ENCODE measurements around the gene WWC2. TPM values are rescaled to one million over a fixed set of nuclear protein-coding genes. Genes with fewer than 3 reads are reported as not detected.
A peak's percentile ranks its signal among the peaks of the same experiment; 100 is the strongest.

Gene WWC2
- total and polyA plus RNA-seq, 7 donors, result 2.9 to 15.5 (median 7.8) TPM

- Histone ChIP-seq H3K4me1 (peaks cover 25% of the 10 kb centered on the region), H3K4me3 (no peak overlapping the region), H3K27ac (no peak overlapping the region), H3K36me3 (ENCODE audit: insufficient read depth in 1 of 2, low read depth in 1 of 2) (no peaks in the 10 kb centered on the region), H3K9me3 (no peaks in the 10 kb centered on the region), H3K27me3 (ENCODE audit: insufficient read depth in 3 of 3, low read length in 2 of 3) (no peaks in the 10 kb centered on the region)
- no peak for TF ChIP-seq CTCF (IDR thresholded peaks at IDR 0.05)
- intact Hi-C loops (cut with DNase I), result loop anchor here in 1 of 2 donors (5.0 kb wide), 1 partner anchor 39 kb away; no protein-coding TSS in a partner anchor
- WGBS, 3 donors, result 51 to 66% (median 52%) methylated on average over 2 of the region's 2 CpGs
- DNase-seq (no peak), ATAC-seq (no peak)
Measured at GRCh38 chr4:183140911-183141320, 41.9 kb downstream of the WWC2 start.

- Histone ChIP-seq H3K4me3 (no peak overlapping the region), H3K27me3 (ENCODE audit: insufficient read depth in 3 of 3, low read length in 2 of 3) (no peaks in the 10 kb centered on the region), H3K9me3 (no peaks in the 10 kb centered on the region), H3K27ac (no peak overlapping the region), H3K4me1 (peaks cover 25% of the 10 kb centered on the region), H3K36me3 (ENCODE audit: insufficient read depth in 1 of 2, low read depth in 1 of 2) (no peaks in the 10 kb centered on the region)
- no peak for TF ChIP-seq CTCF (IDR thresholded peaks at IDR 0.05)
- intact Hi-C loops (cut with DNase I), result loop anchor here in 1 of 2 donors (5.0 kb wide), 1 partner anchor 40 kb away; no protein-coding TSS in a partner anchor
- DNase-seq, result no peak
- 72 to 78% (median 76%) methylated on average over 1 of the region's 1 CpG for WGBS, 3 donors
- ATAC-seq, result no peak
Measured at GRCh38 chr4:183141997-183142396, 42.9 kb downstream of the WWC2 start.

- H3K27ac ChIP-seq, result no peak overlapping the region
- H3K4me1 ChIP-seq, result peaks cover 25% of the 10 kb centered on the region
- DNase-seq (peak; percentile 36 to 67), ATAC-seq (peak; percentile 80 to 92 (median 86))
- H3K9me3 ChIP-seq, result no peaks in the 10 kb centered on the region
- 22 to 25% (median 23%) methylated on average over 6 of the region's 6 CpGs for WGBS, 3 donors
- no peak overlapping the region for H3K4me3 ChIP-seq
- no peaks in the 10 kb centered on the region for H3K27me3 ChIP-seq (ENCODE audit: insufficient read depth in 3 of 3, low read length in 2 of 3)
- no peaks in the 10 kb centered on the region for H3K36me3 ChIP-seq (ENCODE audit: insufficient read depth in 1 of 2, low read depth in 1 of 2)
- TF ChIP-seq CTCF (IDR thresholded peaks at IDR 0.05), result no peak
- intact Hi-C loops (cut with DNase I), result loop anchor here in 1 of 2 donors (5.0 kb wide), 1 partner anchor 41 kb away; no protein-coding TSS in a partner anchor
Measured at GRCh38 chr4:183142571-183143550, 43.8 kb downstream of the WWC2 start.

GRCh38 chr4:183144787-183145186 is 45.7 kb downstream of the WWC2 start:
- TF ChIP-seq CTCF (IDR thresholded peaks at IDR 0.05), result no peak
- no peaks in the 10 kb centered on the region for H3K27me3 ChIP-seq (ENCODE audit: insufficient read depth in 3 of 3, low read length in 2 of 3)
- H3K4me1 ChIP-seq, result peaks cover 28% of the 10 kb centered on the region
- H3K36me3 ChIP-seq (ENCODE audit: insufficient read depth in 1 of 2, low read depth in 1 of 2), result no peaks in the 10 kb centered on the region
- no peak overlapping the region for H3K27ac ChIP-seq
- WGBS, 3 donors, result 96 to 97% (median 96%) methylated on average over 6 of the region's 6 CpGs
- DNase-seq (no peak), ATAC-seq (no peak)
- intact Hi-C loops (cut with DNase I), result loop anchor here in 1 of 2 donors (5.0 kb wide), 2 partner anchors 38 to 42 kb away; no protein-coding TSS in a partner anchor
- H3K4me3 ChIP-seq, result no peak overlapping the region
- no peaks in the 10 kb centered on the region for H3K9me3 ChIP-seq

Measured in psoas muscle (tissue), 8 donors.